Right lobe of liver (tissue), 6 donors: Measurements from ENCODE around the gene LAT. TPM values are rescaled to one million over a fixed set of nuclear protein-coding genes. Genes with fewer than 3 reads are reported as not detected.

Experiments used
- ATAC-seq, 4 donors: fragments of 200-7000 bp; cut with Tn5 transposase; one replicate each; pipeline ENCODE4 v1.9.1; 2020; ENCODE audit warnings: mild to moderate bottlenecking in 4 of 4, moderate library complexity in 4 of 4
- DNase-seq, 3 donors: peaks; one replicate each; pipeline ENCODE4 v3.0.0-alpha.2; 2020
- H3K27ac ChIP-seq, 3 donors: fragments of 200-600 bp; one replicate each; pipeline ENCODE4 v1.8.0; 2022
- H3K27me3 ChIP-seq, 2 donors: fragments of 200-600 bp; one replicate each; pipeline ENCODE4 v1.8.0; 2022
- H3K36me3 ChIP-seq, 4 donors: fragments of 200-600 bp; sonication (generic) in 1 of 4; one replicate each; pipeline versions ENCODE4 v1.5.1 to v1.8.0; 2017 to 2022; ENCODE audit warnings: control low read depth in 1 of 4
- H3K4me1 ChIP-seq, 4 donors: fragments of 200-600 bp; sonication (generic) in 1 of 4; one replicate each; pipeline versions ENCODE4 v1.5.1 to v1.8.0; 2017 to 2022; ENCODE audit warnings: control low read depth in 1 of 4
- H3K4me3 ChIP-seq, 3 donors: fragments of 200-600 bp; one replicate each; pipeline ENCODE4 v1.8.0; 2022
- H3K9me3 ChIP-seq, 4 donors: fragments of 200-600 bp; sonication (generic) in 1 of 4; one replicate each; pipeline versions ENCODE4 v1.5.1 to v1.8.0; 2017 to 2022; ENCODE audit warnings: control low read depth in 1 of 4
- POLR2A ChIP-seq: fragments of 450-650 bp; IDR thresholded peaks from one replicate; pipeline ENCODE4 v1.6.1; 2017; ENCODE audit warnings: antibody characterized with exemption, mild to moderate bottlenecking
- WGBS: methylation state at CpG from one replicate; pipeline ENCODE4 v1.1.6; 2018; ENCODE audit warnings: low coverage, low lambda C conversion rate; ENCODE audit not compliant: insufficient coverage; ENCODE audit errors: missing lambda C conversion rate; 5-methylcytosine and 5-hydroxymethylcytosine counted together
- intact Hi-C, 2 donors: fragments of 100-400 bp; cut with DNase I; formaldehyde crosslinking; loops; one replicate each; pipeline versions ENCODE4 v1.11.2 to v1.14.1; 2022
- total RNA-seq, 6 experiments: library from RNA; depleted of rRNA in 2 of 6; stranded (reverse); fragments of >200 nt in 2 of 6; fragmentation: NEBNext Ultra II Directional in 3 of 6; extraction: Animal tissue kit (Norgen Biotek cat#: 25700) in 3 of 6; gene quantifications; one replicate each; pipeline versions ENCODE4 v1.1.0 to v1.2.4, GENCODE V29; 2016 to 2023
- TF ChIP-seq, protein P1 (sequence below), 4 donors: fragments of 200-600 bp in 3 of 4; fragments of 450-650 bp in 1 of 4; IDR thresholded peaks; one replicate each; pipeline versions ENCODE4 v1.5.1 to v1.8.0; 2016 to 2022; ENCODE audit warnings: antibody characterized with exemption in 4 of 4, mild to moderate bottlenecking in 2 of 4
- donor health status: DM: no; HTN: yes; CAD: no.
- donor health status: DM: no; HTN: no; CAD: no.
- donor health status: DM: no; HTN: no; CAD: no.
- donor health status: DM: no; HTN: yes; CAD: no.
- donor health status: DM: no; HTN: yes; CAD: no.

Gene LAT
- total RNA-seq, 6 experiments from 2014 or later: 1.8 to 5.2 (median 3.1) TPM

DNA sequence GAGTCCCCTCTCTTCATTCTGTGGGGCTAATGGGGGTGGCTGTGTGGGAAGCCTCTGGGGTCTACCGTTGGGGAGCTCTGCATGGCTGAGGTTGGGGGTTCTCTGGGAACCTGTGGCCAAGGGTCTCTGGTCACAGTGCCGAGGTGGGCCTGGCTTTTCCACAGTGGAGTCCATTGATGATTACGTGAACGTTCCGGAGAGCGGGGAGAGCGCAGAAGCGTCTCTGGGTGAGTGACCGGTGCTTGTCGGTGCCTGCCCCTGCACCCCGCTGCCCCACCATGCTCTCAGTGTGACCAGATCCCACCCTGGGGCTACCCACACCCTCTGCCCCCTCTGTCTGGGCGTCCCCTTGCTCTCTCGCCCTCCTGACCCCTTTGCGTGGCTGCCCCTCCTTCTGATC, 4.5 kb downstream of the LAT start:
- no CpG with 5 or more reads among the region's 14 CpGs for WGBS

DNA sequence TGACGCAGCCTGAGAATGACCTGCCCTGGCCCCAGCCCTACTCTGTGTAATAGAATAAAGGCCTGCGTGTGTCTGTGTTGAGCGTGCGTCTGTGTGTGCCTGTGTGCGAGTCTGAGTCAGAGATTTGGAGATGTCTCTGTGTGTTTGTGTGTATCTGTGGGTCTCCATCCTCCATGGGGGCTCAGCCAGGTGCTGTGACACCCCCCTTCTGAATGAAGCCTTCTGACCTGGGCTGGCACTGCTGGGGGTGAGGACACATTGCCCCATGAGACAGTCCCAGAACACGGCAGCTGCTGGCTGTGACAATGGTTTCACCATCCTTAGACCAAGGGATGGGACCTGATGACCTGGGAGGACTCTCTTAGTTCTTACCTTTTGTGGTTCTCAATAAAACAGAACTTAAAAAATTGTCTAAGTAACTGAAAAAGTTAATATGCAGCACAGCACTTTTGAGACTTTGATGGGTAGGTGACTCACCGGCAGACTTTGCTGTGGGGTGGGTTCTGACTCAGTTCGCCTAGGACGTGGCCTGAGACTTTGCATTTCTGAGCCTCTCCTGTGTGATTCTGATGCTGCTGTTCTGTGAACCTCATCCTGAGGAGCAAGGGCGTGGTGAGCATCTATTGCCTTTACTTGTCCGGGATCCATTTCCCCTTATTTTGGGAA, 5.7 kb downstream of the LAT start:
- ATAC-seq (no peak), DNase-seq (no peak)
- no peak for TF ChIP-seq POLR2A
- TF ChIP-seq, protein P1, sequence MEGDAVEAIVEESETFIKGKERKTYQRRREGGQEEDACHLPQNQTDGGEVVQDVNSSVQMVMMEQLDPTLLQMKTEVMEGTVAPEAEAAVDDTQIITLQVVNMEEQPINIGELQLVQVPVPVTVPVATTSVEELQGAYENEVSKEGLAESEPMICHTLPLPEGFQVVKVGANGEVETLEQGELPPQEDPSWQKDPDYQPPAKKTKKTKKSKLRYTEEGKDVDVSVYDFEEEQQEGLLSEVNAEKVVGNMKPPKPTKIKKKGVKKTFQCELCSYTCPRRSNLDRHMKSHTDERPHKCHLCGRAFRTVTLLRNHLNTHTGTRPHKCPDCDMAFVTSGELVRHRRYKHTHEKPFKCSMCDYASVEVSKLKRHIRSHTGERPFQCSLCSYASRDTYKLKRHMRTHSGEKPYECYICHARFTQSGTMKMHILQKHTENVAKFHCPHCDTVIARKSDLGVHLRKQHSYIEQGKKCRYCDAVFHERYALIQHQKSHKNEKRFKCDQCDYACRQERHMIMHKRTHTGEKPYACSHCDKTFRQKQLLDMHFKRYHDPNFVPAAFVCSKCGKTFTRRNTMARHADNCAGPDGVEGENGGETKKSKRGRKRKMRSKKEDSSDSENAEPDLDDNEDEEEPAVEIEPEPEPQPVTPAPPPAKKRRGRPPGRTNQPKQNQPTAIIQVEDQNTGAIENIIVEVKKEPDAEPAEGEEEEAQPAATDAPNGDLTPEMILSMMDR (IDR thresholded peaks at IDR 0.05): no peak
- no peaks in the 10 kb centered on the region for H3K4me1 ChIP-seq
- peaks cover 0 to 3% (median 0%) of the 10 kb centered on the region in 4 donors for H3K36me3 ChIP-seq
- H3K9me3 ChIP-seq: no peaks in the 10 kb centered on the region
- no peak overlapping the region for H3K4me3 ChIP-seq
- H3K27me3 ChIP-seq: no peaks in the 10 kb centered on the region
- 94% methylated on average over 5 of the region's 11 CpGs for WGBS
- intact Hi-C loops: no loop called here
- no peak overlapping the region for H3K27ac ChIP-seq

More for the DNA sequence above, 4.5 kb downstream of the LAT start:
- no peaks in the 10 kb centered on the region for H3K4me1 ChIP-seq
- no peaks in the 10 kb centered on the region for H3K27me3 ChIP-seq
- no peaks in the 10 kb centered on the region for H3K9me3 ChIP-seq
- intact Hi-C loops: no loop called here
- ATAC-seq (no peak), DNase-seq (no peak)
- H3K4me3 ChIP-seq: no peak overlapping the region
- TF ChIP-seq POLR2A: no peak
- TF ChIP-seq, protein P1 (IDR thresholded peaks at IDR 0.05): no peak
- peaks cover 0 to 3% (median 0%) of the 10 kb centered on the region in 4 donors for H3K36me3 ChIP-seq
- no peak overlapping the region for H3K27ac ChIP-seq

DNA sequence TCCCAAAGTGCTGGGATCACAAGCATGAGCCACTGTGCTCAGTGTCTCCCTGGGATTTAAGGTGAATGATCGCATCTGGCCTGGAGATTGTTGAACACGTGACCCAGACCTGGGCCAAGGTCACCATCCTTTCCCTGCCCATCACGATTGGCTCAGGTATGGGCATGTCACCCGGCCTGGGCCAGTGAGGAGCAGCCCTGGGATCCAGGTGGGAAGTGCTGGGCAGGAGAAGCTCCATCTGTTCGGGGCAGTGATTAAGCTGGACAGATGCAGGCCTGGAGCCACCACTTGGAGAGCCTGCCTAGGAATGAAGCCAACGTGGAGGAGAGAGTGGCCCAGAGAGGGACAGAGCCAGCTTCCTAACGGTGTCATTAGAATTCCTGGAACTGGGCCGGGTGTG, 6.8 kb downstream of the LAT start:
- DNase-seq: no peak
- intact Hi-C loops: no loop called here
- 35% methylated on average over 5 of the region's 8 CpGs for WGBS
- Histone ChIP-seq H3K4me3 (no peak overlapping the region), H3K4me1 (no peaks in the 10 kb centered on the region), H3K27me3 (no peaks in the 10 kb centered on the region), H3K36me3 (peaks cover 0 to 3% (median 0%) of the 10 kb centered on the region in 4 donors), H3K27ac (no peak overlapping the region), H3K9me3 (no peaks in the 10 kb centered on the region)
- TF ChIP-seq, protein P1 (IDR thresholded peaks at IDR 0.05): no peak
- no peak for TF ChIP-seq POLR2A
- ATAC-seq: peak; percentile 21 to 57 (median 40)

DNA sequence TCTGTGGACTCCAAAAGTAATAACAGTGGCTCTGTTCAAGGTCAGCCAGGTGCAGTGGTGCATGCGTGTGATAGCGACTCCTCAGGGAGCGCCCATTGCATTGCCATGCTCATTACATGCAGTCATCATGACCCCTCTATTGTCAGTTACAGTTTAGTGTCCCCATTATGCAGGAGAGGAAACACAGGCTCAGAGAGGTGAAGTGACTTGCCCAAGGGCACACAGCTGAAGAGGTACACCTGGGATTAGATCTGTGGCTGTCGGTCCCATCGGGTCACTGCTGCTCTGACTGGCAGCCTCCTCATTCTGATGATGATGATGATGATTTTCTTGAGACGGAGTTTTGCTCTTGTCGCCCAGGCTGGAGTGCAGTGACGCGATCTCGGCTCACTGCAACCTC, 7.6 kb downstream of the LAT start:
- Histone ChIP-seq H3K27ac (no peak overlapping the region), H3K27me3 (no peaks in the 10 kb centered on the region)

More for the DNA sequence above, 7.6 kb downstream of the LAT start:
- no peak for TF ChIP-seq POLR2A
- TF ChIP-seq, protein P1 (IDR thresholded peaks at IDR 0.05): no peak
- Histone ChIP-seq H3K4me3 (no peak overlapping the region), H3K36me3 (no peaks in the 10 kb centered on the region), H3K9me3 (no peaks in the 10 kb centered on the region), H3K4me1 (no peaks in the 10 kb centered on the region)
- ATAC-seq (no peak), DNase-seq (no peak)
- WGBS: 89% methylated on average over 3 of the region's 10 CpGs
- intact Hi-C loops: no loop called here
